Breast epithelium (tissue), 4 donors: ENCODE data around the gene TMEM59. TPM values are rescaled to one million over a fixed set of nuclear protein-coding genes. Genes with fewer than 3 reads are reported as not detected.
"Not testable (repeated sequence)": the region's sequence is repeated elsewhere in the genome, so short reads cannot be mapped to it uniquely, and the experiment has no call there.

Source experiments
- DNase-seq, 2 donors: peaks; one replicate each; pipeline ENCODE4 v3.0.0-alpha.2; 2019; ENCODE audit warnings: low spot score in 2 of 2
- H3K27ac ChIP-seq, 2 donors: fragments of 200-600 bp; sonication (generic) in 1 of 2; one replicate each; pipeline ENCODE4 v1.5.1; 2016 to 2019; ENCODE audit warnings: mild to moderate bottlenecking in 1 of 2
- H3K27me3 ChIP-seq, 2 donors: fragments of 200-600 bp; sonication (generic) in 1 of 2; one replicate each; pipeline versions ENCODE4 v1.5.1 to v1.6.0; 2017 to 2019; ENCODE audit warnings: control low read depth in 1 of 2, mild to moderate bottlenecking in 1 of 2
- H3K36me3 ChIP-seq: fragments of 200-600 bp; one replicate; pipeline ENCODE4 v1.5.1; 2019
- H3K4me1 ChIP-seq, 2 donors: fragments of 200-600 bp; sonication (generic); one replicate each; pipeline ENCODE4 v1.5.1; 2016 to 2019; ENCODE audit warnings: control low read depth in 1 of 2
- H3K4me3 ChIP-seq, 3 donors: fragments of 200-600 bp; sonication (generic); 1 replicate in 2 of 3; 2 replicates in 1 of 3; pipeline ENCODE4 v1.5.1; 2016 to 2019; ENCODE audit warnings: mild to moderate bottlenecking in 3 of 3, moderate library complexity in 2 of 3
- H3K9me3 ChIP-seq, 2 donors: fragments of 200-600 bp; sonication (generic) in 1 of 2; one replicate each; pipeline ENCODE4 v1.5.1; 2016 to 2019; ENCODE audit warnings: control low read depth in 1 of 2
- POLR2A ChIP-seq: fragments of 450-650 bp; IDR thresholded peaks from one replicate; pipeline ENCODE4 v1.6.1; 2016; ENCODE audit warnings: antibody characterized with exemption, mild to moderate bottlenecking, moderate library complexity
- POLR2AphosphoS5 ChIP-seq, 3 donors: sonication (generic); formaldehyde crosslinking; IDR thresholded peaks; one replicate each; pipeline ENCODE4 v1.6.1; 2017; ENCODE audit warnings: antibody characterized with exemption in 3 of 3
- intact Hi-C: fragments of 100-400 bp; cut with DNase I; formaldehyde crosslinking; loops from one replicate; pipeline ENCODE4 v1.15.1; 2023; ENCODE audit warnings: low total_unique reads
- total RNA-seq, 3 donors: library from RNA; depleted of rRNA; stranded (reverse); fragments of >200 nt; gene quantifications; one replicate each; pipeline ENCODE4 v1.1.0, GENCODE V29; 2016
- TF ChIP-seq, protein P1 (sequence below), 3 donors: fragments of 450-650 bp; IDR thresholded peaks; one replicate each; pipeline ENCODE4 v1.5.1; 2016 to 2017; ENCODE audit warnings: antibody characterized with exemption in 3 of 3, mild to moderate bottlenecking in 3 of 3, moderate library complexity in 3 of 3

Gene TMEM59
- total RNA-seq, 3 donors from 2014 or later: 348 to 498 (median 388) TPM

DNA sequence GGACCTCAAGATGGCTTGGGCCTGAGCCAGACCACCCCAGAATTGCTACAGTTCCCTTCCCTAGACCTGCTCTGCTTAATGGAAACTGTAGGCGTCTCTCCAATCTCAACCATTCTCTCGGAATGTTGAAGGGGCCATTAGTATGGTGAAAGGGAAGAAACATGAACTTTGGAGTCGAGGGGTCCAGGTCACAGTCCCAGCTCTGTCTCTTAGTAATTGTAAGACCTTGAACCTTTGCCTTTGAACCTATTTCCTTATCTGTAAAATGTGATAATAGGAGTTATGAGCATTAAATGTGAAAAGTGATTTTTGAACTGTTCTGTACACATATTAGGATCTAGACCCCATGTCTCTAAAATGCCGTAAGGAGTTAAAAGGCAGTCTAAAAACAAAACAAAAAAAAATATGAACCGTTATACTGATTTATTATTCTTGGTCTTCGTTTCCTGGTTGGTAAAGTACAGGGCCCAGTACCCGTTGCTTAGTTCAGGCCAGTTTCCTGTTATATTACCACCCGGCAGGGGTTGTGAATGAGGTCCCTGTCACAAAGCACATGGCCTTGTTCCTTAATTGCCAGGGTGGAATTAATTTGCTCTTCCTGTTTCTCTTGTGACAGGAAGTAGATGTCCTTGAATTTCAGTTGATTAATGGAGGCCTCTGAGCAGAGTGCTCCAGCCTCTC is 42.7 kb upstream of the TMEM59 start:
- no peaks in the 10 kb centered on the region for H3K36me3 ChIP-seq

DNA sequence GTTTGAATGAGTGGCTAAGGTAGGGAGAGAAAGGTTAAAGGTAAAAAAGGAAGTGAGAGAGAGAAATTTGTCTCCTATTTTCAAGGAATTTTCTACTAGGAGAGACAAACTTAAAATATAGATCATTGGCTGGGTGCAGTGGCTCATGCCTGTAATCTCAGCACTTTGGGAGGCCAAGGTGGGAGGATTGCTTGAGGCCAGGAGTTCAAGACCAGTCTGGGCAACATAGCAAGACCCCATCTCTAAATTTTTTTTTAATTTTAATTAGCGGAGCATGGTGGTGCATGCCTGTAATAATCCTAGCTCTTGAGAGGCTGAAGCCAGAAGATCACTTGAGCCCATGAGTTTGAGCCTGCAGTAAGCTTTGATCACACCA is 41.7 kb upstream of the TMEM59 start:
- H3K27ac ChIP-seq, H3K9me3 ChIP-seq, intact Hi-C loops, H3K27me3 ChIP-seq, DNase-seq, H3K4me3 ChIP-seq, H3K36me3 ChIP-seq, H3K4me1 ChIP-seq: not testable (repeated sequence)

More for the DNA sequence above, 42.7 kb upstream of the TMEM59 start:
- Histone ChIP-seq H3K27ac (no peak overlapping the region), H3K4me3 (no peak overlapping the region), H3K9me3 (no peaks in the 10 kb centered on the region), H3K4me1 (no peaks in the 10 kb centered on the region), H3K27me3 (no peaks in the 10 kb centered on the region)
- intact Hi-C loops: no loop called here
- TF ChIP-seq, protein P1, sequence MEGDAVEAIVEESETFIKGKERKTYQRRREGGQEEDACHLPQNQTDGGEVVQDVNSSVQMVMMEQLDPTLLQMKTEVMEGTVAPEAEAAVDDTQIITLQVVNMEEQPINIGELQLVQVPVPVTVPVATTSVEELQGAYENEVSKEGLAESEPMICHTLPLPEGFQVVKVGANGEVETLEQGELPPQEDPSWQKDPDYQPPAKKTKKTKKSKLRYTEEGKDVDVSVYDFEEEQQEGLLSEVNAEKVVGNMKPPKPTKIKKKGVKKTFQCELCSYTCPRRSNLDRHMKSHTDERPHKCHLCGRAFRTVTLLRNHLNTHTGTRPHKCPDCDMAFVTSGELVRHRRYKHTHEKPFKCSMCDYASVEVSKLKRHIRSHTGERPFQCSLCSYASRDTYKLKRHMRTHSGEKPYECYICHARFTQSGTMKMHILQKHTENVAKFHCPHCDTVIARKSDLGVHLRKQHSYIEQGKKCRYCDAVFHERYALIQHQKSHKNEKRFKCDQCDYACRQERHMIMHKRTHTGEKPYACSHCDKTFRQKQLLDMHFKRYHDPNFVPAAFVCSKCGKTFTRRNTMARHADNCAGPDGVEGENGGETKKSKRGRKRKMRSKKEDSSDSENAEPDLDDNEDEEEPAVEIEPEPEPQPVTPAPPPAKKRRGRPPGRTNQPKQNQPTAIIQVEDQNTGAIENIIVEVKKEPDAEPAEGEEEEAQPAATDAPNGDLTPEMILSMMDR (IDR thresholded peaks at IDR 0.05): no peak
- no peak for TF ChIP-seq POLR2AphosphoS5 (IDR thresholded peaks at IDR 0.05)
- TF ChIP-seq POLR2A: no peak
- no peak for DNase-seq

DNA sequence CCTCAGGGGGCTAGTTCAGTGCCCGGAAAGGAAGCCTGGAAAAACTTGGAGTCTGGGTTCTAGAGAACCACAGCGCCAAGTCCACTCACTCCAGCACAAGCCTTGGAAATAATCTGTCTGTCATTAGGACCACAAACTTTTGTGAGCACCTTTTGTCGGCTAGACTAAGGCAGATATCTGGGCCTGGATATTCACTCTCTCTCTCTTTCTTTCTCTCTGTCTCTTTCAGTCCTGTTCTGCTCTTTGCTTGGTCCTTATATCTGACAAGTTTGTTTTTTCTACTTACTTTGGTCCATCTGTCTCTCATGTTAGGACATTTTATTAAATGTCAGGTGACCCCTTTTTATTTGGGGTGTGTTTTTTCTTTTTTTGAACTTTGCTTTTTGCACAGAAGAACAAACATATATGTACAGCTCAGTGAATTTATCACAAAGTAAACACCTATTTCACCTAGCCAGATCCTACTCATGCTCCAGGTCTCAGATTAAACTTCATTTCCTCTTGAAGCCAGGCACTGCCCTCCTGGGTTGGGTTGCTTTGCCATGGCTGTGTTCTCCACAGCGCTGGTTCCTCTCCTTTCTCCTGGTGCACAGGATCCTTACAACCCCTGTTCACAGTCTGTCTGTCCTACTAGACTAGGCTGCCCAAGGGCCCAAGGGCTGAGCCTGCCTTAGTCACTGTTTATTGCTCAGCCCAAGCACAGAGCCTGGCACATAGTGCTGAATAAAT is 41.2 kb upstream of the TMEM59 start:
- intact Hi-C loops: no loop called here
- DNase-seq: no peak
- TF ChIP-seq POLR2AphosphoS5 (IDR thresholded peaks at IDR 0.05) (no peak), POLR2A (no peak)
- TF ChIP-seq, protein P1 (IDR thresholded peaks at IDR 0.05): no peak
- Histone ChIP-seq H3K4me1 (no peaks in the 10 kb centered on the region), H3K9me3 (no peaks in the 10 kb centered on the region), H3K4me3 (no peak overlapping the region), H3K27me3 (no peaks in the 10 kb centered on the region), H3K36me3 (no peaks in the 10 kb centered on the region), H3K27ac (no peak overlapping the region)

DNA sequence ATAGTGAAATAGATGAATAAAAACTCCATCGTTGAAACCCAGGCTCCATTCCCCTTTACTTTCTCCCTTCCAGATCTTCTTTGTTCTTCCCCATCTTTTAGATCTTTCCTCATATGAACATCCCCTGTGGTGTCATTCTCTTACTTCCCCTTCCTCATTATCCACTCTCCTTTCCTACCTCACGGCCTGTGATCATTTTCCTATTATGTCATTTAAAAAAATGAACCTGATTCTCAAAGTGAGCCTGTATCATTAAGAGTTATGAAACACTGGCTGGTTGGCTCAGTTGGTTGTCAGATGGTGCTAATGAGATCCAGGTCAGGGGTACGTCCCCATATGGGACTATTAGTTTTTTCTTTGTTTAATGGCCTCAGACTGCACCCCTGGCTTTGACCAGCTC is 38.7 kb upstream of the TMEM59 start:
- Histone ChIP-seq H3K4me1 (no peaks in the 10 kb centered on the region), H3K4me3 (no peak overlapping the region), H3K36me3 (no peaks in the 10 kb centered on the region), H3K27me3 (no peaks in the 10 kb centered on the region), H3K27ac (no peak overlapping the region), H3K9me3 (no peaks in the 10 kb centered on the region)
- intact Hi-C loops: no loop called here
- DNase-seq: no peak
- TF ChIP-seq, protein P1 (IDR thresholded peaks at IDR 0.05): no peak
- TF ChIP-seq POLR2A: no peak
- no peak for TF ChIP-seq POLR2AphosphoS5 (IDR thresholded peaks at IDR 0.05)

DNA sequence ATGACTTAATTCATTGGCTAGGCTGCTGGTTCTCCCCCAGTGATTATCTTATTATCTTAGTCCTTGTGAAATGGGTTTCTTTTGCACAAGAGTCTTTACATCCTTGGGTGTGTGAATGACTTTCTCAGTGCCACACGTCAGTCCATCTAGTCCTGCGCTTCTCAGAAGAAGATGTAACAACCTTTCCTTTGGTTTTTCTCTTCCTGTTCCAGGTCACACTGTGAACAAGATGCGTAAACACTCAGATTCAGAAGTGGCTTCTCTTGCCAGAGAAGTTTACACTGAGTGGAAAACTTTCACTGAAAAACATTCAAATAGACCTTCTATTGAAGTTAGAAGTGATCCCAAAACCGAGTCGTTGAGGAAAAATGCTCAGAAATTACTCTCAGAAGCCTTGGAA is 35.4 kb upstream of the TMEM59 start:
- TF ChIP-seq, protein P1 (IDR thresholded peaks at IDR 0.05): no peak
- TF ChIP-seq POLR2A (no peak), POLR2AphosphoS5 (IDR thresholded peaks at IDR 0.05) (no peak)
- Histone ChIP-seq H3K9me3 (no peaks in the 10 kb centered on the region), H3K36me3 (no peaks in the 10 kb centered on the region), H3K27me3 (no peaks in the 10 kb centered on the region), H3K4me1 (no peaks in the 10 kb centered on the region), H3K4me3 (no peak overlapping the region), H3K27ac (no peak overlapping the region)
- intact Hi-C loops: no loop called here
- DNase-seq: no peak
